Fibroblast of skin of left biceps (primary cell): Measurements from ENCODE around the gene NME7.

Experiments
- DNase-seq, 2 experiments: peaks; one replicate each; pipeline ENCODE4 v3.0.0-alpha.2; 2013; ENCODE audit warnings: low read depth in 2 of 2

Gene NME7

GRCh38 chr1:169155675-169156074 lies 211.9 kb downstream of the NME7 start:
- DNase-seq, result no peak

- DNase-seq, result no peak
Observed at GRCh38 chr1:169151338-169151837, 216.2 kb downstream of the NME7 start.

GRCh38 chr1:169150641-169151337 lies 216.8 kb downstream of the NME7 start:
- DNase-seq, result no peak

- no peak for DNase-seq
Observed at GRCh38 chr1:169149555-169150286, 217.9 kb downstream of the NME7 start.

- no peak for DNase-seq
Observed at GRCh38 chr1:169148472-169149252, 218.9 kb downstream of the NME7 start.

- DNase-seq, result no peak
Observed at GRCh38 chr1:169146576-169147214, 220.9 kb downstream of the NME7 start.

- DNase-seq, result no peak
Observed at GRCh38 chr1:169144941-169145626, 222.5 kb downstream of the NME7 start.

- DNase-seq, result no peak
Observed at GRCh38 chr1:169143984-169144383, 223.6 kb downstream of the NME7 start.

GRCh38 chr1:169143346-169143745 lies 224.3 kb downstream of the NME7 start:
- no peak for DNase-seq

GRCh38 chr1:169142129-169142528 lies 225.5 kb downstream of the NME7 start:
- no peak for DNase-seq

GRCh38 chr1:169141356-169141755 lies 226.2 kb downstream of the NME7 start:
- no peak for DNase-seq

- no peak for DNase-seq
Observed at GRCh38 chr1:169138866-169139670, 228.5 kb downstream of the NME7 start.

- no peak for DNase-seq
Observed at GRCh38 chr1:169137357-169137756, 230.2 kb downstream of the NME7 start.

- no peak for DNase-seq
Observed at GRCh38 chr1:169133801-169134502, 233.6 kb downstream of the NME7 start.

GRCh38 chr1:169133228-169133576 lies 234.4 kb downstream of the NME7 start:
- no peak for DNase-seq

GRCh38 chr1:169132512-169133227 lies 234.9 kb downstream of the NME7 start:
- no peak for DNase-seq

GRCh38 chr1:169130683-169131082 lies 236.9 kb downstream of the NME7 start:
- no peak for DNase-seq

- DNase-seq, result no peak
Observed at GRCh38 chr1:169129109-169129784, 238.3 kb downstream of the NME7 start.

- DNase-seq, result no peak
Observed at GRCh38 chr1:169128562-169128961, 239.0 kb downstream of the NME7 start.
